ENCODE measurements around the gene RASGRP2. TPM values are rescaled to one million over a fixed set of nuclear protein-coding genes. Genes with fewer than 3 reads are reported as not detected.
A peak's percentile ranks its signal among the peaks of the same experiment; 100 is the strongest.

RASGRP2 gene
- total RNA-seq, 6 donors from 2014 or later = 20.5 to 80.7 (median 33.9) TPM

- Histone ChIP-seq H3K36me3 (no peaks in the 10 kb centered on the region), H3K9me3 (no peaks in the 10 kb centered on the region), H3K27me3 (no peaks in the 10 kb centered on the region), H3K4me1 (no peaks in the 10 kb centered on the region), H3K4me3 (no peak overlapping the region), H3K27ac (no peak overlapping the region)
- no peak for ATAC-seq (ENCODE audit: low FRiP score in 2 of 2)
- no peak for DNase-seq
- 75 to 87% methylated on average over 6 to 7 of the region's 7 CpGs for WGBS, 2 donors
- TF ChIP-seq POLR2AphosphoS5 (IDR thresholded peaks at IDR 0.05) = no peak
- no peak for TF ChIP-seq POLR2A (IDR thresholded peaks at IDR 0.05)
- TF ChIP-seq CTCF (IDR thresholded peaks at IDR 0.05) = no peak
- no peak for TF ChIP-seq EP300 (IDR thresholded peaks at IDR 0.05)
These were observed 46.1 kb downstream of the RASGRP2 start for GRCh38 chr11:64697663-64698375.

DNA sequence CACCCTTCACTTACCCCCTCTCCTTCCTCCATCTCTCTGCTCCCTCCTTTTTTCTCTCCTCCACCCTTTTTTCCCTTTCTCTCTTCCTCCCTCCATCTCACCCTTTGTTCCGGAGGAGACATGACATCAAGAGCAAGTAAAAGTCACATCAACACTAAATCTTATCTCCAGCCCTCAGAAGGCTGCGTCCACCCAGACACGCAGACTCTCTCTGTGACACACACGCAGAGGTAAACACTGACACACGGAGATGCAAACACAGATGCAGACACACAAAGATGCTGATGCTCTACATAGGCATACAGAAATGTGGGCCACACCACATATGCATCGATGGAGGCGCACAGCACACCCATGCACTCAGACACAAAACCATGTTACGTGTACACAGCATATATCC lies 47.9 kb downstream of the RASGRP2 start:
- Histone ChIP-seq H3K4me3 (no peak overlapping the region), H3K4me1 (no peaks in the 10 kb centered on the region), H3K9me3 (no peaks in the 10 kb centered on the region), H3K36me3 (no peaks in the 10 kb centered on the region), H3K27ac (no peak overlapping the region), H3K27me3 (no peaks in the 10 kb centered on the region)
- no peak for ATAC-seq (ENCODE audit: low FRiP score in 2 of 2)
- 74 to 89% methylated on average over 6 to 8 of the region's 8 CpGs for WGBS, 2 donors
- DNase-seq = no peak
- TF ChIP-seq POLR2AphosphoS5 (IDR thresholded peaks at IDR 0.05) (no peak), CTCF (IDR thresholded peaks at IDR 0.05) (no peak), EP300 (IDR thresholded peaks at IDR 0.05) (no peak), POLR2A (IDR thresholded peaks at IDR 0.05) (no peak)

GRCh38 chr11:64695548-64695947 lies 48.4 kb downstream of the RASGRP2 start:
- H3K27ac ChIP-seq = no peak overlapping the region
- DNase-seq (no peak), ATAC-seq (ENCODE audit: low FRiP score in 2 of 2) (no peak)
- H3K9me3 ChIP-seq = no peaks in the 10 kb centered on the region
- no peaks in the 10 kb centered on the region for H3K27me3 ChIP-seq
- 93 to 94% methylated on average over 5 of the region's 5 CpGs for WGBS, 2 donors
- H3K36me3 ChIP-seq = no peaks in the 10 kb centered on the region
- no peaks in the 10 kb centered on the region for H3K4me1 ChIP-seq
- H3K4me3 ChIP-seq = no peak overlapping the region
- TF ChIP-seq POLR2A (IDR thresholded peaks at IDR 0.05) (no peak), CTCF (IDR thresholded peaks at IDR 0.05) (no peak), EP300 (IDR thresholded peaks at IDR 0.05) (no peak), POLR2AphosphoS5 (IDR thresholded peaks at IDR 0.05) (no peak)

GRCh38 chr11:64694821-64695365 lies 49.0 kb downstream of the RASGRP2 start:
- H3K4me1 ChIP-seq = no peaks in the 10 kb centered on the region
- peak in 1 of 2 donors; percentile 34 for DNase-seq
- no peak for ATAC-seq (ENCODE audit: low FRiP score in 2 of 2)
- 29 to 38% methylated on average over 3 to 5 of the region's 5 CpGs for WGBS, 2 donors
- no peak overlapping the region for H3K27ac ChIP-seq
- TF ChIP-seq POLR2AphosphoS5 (IDR thresholded peaks at IDR 0.05) (no peak), POLR2A (IDR thresholded peaks at IDR 0.05) (no peak), CTCF (IDR thresholded peaks at IDR 0.05) (no peak), EP300 (IDR thresholded peaks at IDR 0.05) (no peak)
- H3K36me3 ChIP-seq = no peaks in the 10 kb centered on the region
- no peak overlapping the region for H3K4me3 ChIP-seq
- no peaks in the 10 kb centered on the region for H3K27me3 ChIP-seq
- H3K9me3 ChIP-seq = no peaks in the 10 kb centered on the region

Data from upper lobe of left lung (tissue), 6 donors.